NT2/D1 (cell line): ENCODE results near the gene C20orf202.

Experiments used
- SUZ12 ChIP-seq: IDR thresholded peaks from 2 replicates; pipeline ENCODE4 v1.6.1; 2011; ENCODE audit not compliant: insufficient read length, insufficient read depth; ENCODE audit errors: extremely low read depth
- YY1 ChIP-seq: IDR thresholded peaks from 2 replicates; pipeline ENCODE4 v1.6.1; 2011; ENCODE audit not compliant: insufficient read length, insufficient read depth
- ZNF274 ChIP-seq: IDR thresholded peaks from 2 replicates; pipeline ENCODE4 v1.6.1; 2011; ENCODE audit warnings: mild to moderate bottlenecking, low read depth, low read length

- TF ChIP-seq YY1 (no peak), SUZ12 (no peak), ZNF274 (no peak)
These were observed 26.3 kb downstream of the C20orf202 start for GRCh38 chr20:1229541-1229940.
